Activated CD4-positive, alpha-beta T cell treated with anti-CD3 and anti-CD28 coated beads, Interleukin-2, amount 50 U/mL, for 16 hours (primary cell): ENCODE measurements around the gene SYT1.
A peak's percentile ranks its signal among the peaks of the same experiment; 100 is the strongest.

Experiments
- DNase-seq: peaks from one replicate; pipeline ENCODE4 v3.0.0-alpha.2; 2020

SYT1 gene

DNA sequence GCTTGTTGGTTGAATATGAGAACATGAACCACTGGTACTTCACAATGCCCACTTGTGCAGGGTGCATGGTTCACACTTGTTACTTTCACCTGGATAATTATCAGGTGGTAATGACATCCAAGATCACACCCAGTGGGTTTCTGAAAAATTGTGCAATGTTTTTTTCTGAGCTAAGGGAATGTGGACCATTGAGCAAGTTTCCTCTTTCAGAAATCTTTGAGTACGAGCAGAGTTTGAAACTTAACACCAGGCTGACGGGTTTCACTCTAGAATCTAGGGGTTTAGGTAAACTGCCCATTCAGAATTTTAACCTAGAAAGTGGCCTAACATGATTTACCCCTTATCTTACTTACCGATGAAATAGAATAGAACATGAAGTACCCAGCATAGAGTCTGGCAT lies 436.6 kb downstream of the SYT1 start:
- no peak for DNase-seq

DNA sequence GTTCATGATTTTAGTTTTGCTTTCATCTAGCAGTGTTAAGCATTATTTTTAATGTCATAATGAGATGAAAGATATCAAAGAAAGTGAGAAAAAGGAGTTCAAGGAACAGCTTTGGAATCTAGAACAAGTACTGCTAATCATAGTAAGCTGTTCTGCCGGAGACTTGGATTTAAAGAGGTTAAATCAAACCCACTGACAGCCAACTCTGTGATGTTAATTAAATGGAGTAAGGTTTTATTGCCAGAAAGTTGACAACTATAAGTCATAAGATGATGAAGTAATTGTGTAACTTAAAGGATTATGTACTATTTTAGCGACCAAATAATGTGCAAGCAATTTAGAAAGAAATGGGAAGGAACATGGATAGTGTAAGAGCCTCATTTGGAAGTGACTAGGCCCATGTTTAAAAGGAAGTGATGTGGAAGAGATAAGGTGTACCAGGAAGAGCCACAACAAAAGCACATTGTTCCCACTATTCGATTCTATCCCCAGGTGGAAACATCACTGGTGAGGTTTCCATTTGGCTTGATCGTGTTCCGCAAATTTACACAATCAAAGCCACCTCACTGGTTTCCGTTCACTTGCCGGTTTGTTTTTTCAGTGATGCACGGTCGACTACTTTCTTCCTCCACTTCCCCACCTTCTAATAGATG lies 437.7 kb downstream of the SYT1 start:
- DNase-seq: no peak

- DNase-seq: no peak
Observed at GRCh38 chr12:79307340-79307739, 442.8 kb downstream of the SYT1 start.

- DNase-seq: no peak
Observed at GRCh38 chr12:79309039-79309438, 444.5 kb downstream of the SYT1 start.

GRCh38 chr12:79317179-79317847 lies 452.7 kb downstream of the SYT1 start:
- no peak for DNase-seq

- DNase-seq: no peak
Observed at GRCh38 chr12:79322905-79323304, 458.3 kb downstream of the SYT1 start.

DNA sequence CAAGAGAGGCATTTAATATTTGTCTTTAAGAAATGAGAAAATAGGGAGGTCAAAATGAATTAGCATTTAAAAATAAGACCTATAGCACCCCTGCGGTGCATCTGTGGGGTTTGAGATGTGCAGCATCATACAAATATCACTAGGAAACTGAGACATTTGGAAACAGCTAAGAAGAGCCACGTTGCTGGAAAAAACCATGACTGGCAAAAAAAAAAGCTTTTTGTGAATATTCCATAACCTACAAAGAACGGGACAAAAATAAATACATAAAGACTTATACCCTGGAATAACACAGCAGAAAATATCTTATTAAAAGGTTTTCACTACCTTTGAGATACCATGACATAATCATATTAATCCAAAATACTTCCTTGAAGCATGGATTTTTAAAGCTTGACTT lies 460.0 kb downstream of the SYT1 start:
- DNase-seq: no peak

GRCh38 chr12:79326222-79326621 lies 461.6 kb downstream of the SYT1 start:
- DNase-seq: no peak

DNA sequence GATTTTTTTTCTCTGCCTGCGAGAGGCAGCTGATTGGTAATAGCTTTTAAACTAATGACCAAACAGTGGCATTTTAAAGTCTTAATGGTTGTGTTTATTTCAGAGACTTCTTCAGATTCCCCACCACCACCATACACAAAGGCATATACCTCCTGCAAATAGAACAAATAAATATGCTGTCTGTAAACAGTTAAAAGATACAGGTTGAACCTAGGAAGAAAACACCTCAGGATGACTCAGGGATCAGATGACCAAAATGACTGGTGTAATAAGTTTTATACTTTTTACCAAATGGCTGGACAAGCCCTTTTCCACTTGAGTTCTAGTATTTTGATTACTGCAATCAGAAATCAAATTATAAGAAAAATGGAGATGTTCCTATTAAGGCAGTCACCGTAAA lies 462.1 kb downstream of the SYT1 start:
- no peak for DNase-seq

DNA sequence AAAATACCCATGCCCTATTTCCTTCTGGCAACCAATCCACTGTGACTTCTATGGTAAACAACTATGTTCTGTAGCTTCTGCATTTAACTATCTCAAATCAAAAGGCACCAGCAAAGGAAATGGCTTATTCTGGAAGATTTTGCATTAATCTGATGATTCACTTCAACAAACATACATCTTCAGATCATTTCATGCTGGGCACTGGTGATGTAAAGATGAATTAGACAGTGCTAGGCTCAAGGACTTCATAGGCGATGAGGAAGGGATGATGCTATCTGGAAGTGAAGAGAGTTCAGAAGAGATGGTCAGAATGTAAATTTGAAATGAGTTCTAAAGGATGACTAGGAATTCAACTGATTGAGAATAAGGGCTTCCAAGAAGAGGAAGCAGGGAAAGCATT lies 462.9 kb downstream of the SYT1 start:
- DNase-seq: no peak

DNA sequence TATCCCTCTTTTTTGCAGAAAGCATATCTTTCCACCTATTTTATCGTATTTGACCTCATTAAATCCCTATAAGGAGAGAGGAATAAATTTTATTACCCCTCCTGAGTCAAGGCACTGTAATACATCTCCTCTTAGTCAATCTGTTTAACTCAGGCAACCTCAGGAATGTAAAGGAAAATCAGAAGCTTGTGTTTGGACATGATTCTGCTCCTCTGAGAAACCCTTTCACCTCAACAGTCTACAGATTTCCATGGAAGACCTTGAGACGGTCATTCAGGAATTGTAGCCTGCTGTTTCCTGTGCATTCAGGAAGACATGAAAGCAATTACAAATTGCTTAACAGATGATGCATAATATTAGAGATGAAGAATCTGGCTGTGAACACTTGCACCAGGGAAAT lies 465.4 kb downstream of the SYT1 start:
- no peak for DNase-seq

- DNase-seq: no peak
Observed at GRCh38 chr12:79331870-79332269, 467.3 kb downstream of the SYT1 start.

DNA sequence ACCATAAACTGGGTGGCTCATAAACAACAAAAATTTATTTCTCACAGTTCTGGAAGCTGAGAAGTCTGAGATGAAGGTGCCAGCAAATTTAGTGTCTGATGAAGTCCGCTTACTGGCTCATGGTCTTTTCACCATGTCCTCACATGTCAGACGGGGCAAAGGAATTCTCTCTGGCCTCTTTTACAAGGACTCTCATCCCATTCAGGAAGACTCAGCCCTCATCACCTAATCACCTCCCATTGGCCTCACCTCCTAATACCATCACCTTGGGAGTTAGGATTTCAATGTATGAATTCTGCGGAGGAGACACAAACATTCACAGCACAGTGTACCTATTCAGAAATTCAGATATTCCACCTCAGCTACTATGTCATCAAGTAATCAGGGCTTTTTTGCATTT lies 468.6 kb downstream of the SYT1 start:
- DNase-seq: no peak

GRCh38 chr12:79337662-79338290 lies 473.2 kb downstream of the SYT1 start:
- no peak for DNase-seq

- DNase-seq: peak; percentile 8
Observed at GRCh38 chr12:79344855-79345847, 480.6 kb downstream of the SYT1 start.

DNA sequence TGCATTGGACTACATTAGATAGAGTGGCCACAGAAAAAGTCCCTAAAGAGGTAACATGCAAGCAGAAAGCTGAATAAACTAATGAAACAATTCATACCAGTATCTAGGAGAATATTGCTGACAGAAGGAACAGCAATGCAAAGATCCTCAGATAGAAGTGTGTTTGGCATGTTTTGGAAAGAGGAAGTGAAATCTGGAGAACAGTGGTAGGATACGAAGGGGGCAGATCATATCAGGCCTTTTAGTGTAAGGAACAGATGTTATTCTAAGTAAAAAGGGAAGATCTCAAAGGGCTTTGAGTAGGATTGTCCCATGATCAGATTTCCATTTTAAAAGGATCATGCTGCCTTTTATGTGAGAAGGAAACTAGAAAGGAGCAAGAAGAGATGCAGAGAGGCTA lies 483.3 kb downstream of the SYT1 start:
- DNase-seq: no peak

DNA sequence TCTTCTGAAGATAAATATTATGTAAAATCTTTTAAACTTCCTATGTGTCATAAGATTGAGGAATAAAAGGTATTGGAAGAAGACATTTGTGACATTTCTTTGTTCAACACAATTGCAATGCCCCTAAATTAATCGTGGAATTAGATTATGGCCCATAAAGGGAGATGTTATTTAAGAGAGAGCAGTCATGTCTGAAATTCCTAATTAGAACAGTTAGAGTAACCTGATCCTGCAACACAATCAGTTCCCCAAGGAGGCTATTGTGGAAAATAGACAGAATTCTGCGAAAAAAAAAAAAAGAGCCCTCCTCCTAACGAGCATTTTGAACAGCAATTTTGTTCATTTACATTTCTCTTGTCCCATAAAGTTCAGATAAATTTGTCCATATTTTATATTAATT lies 486.7 kb downstream of the SYT1 start:
- DNase-seq: no peak

DNA sequence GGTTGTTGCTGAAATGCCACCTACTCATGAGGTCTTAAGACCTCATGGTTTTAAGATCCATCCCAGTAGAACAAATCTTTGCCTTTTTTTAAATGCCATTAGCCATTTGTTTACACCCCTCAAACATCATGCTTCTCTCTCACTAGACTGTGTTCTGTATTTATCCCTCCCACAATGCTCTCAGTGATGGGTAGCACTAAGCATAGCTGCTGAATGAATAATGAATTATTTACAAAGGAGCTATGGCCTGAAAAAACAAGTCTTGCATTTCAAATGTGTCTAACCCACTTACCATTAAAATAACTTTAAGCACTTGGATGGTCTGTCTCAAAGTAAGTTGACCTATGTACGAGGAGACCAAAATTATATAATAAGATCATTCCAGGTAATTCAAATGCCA lies 491.6 kb downstream of the SYT1 start:
- no peak for DNase-seq

DNA sequence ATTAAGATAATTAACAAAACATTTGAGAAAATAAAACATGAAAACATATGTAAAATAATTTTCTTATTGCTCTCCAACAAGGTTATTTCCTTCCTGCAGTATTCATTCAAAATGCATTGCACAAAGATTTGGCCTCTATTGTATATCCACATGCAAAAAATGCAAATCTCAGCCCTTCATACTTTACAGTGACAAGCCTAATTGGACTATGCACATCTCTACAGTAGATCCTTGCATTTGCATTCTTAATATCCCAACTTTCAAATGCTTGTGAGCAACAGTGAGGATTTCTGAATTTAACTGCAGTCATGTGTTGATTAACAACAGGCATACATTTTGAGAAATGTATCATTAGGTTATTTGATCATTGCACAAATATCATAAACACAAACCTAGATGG lies 492.5 kb downstream of the SYT1 start:
- DNase-seq: no peak

DNA sequence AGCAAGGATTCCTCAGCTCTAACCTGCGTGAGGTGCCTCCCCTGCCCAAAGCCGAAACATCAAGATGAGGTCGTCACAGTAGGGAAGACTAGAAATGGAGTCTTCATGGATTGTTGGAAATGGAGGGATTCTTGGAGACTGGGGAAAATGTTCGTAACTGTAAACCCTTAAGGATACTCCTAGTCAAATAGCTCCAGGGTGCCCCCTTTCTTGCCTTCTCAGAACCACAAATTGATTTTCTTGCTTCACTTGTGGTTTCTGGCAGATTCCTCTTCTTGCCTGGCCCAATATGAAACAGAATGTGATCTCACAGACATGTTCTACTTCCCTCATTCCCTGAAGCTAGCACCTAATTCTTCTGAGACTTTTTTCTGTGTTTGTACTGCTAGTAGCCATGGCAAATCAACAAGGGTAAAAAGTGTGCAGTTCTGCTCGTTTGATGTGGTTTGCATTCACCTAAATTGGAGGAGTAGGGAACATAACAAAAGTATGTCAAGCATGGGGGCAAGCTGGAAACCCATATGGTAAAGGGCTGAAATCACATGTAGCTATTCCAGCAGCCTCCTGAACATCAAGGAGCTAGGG lies 494.2 kb downstream of the SYT1 start:
- no peak for DNase-seq

DNA sequence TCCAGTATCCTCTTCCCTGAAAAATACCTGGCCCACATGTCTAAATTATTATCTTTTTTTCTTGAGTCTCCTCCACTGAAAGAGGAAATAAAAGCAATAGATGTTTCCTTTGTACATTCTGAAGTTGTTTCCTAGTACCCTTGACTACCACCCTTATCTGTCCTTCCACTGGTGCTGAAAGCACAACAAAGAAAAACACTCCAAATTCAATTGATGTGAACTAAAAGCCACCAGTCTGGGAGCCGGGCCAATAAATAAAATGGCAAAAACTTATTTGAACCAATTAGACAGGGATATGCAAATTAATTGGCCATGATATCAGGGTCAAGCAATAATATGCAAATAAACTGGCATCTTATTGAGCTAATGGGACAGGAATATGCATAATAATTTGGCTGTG lies 495.7 kb downstream of the SYT1 start:
- DNase-seq: no peak

DNA sequence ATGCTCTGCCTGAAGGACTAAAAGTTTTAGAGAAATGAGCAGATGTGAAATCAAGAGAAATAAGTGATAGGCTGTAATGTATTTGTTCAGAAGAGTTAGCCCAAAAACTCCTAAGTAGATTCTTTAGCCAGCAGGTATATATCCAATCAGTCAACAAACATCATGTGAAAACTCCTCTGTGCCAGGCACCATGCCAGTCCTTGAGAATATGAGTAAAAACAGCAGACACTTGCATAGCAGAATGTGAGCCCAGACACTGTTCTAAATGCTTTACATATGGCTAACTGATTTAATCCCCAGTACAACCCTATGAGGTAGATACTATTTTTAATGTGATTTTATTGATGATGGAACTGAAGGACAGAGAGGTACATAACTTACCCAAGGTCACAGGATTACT lies 496.4 kb downstream of the SYT1 start:
- no peak for DNase-seq

- no peak for DNase-seq
Observed at GRCh38 chr12:79364197-79364596, 499.6 kb downstream of the SYT1 start.
